Caco-2 (cell line): Measurements from ENCODE around the gene UCMA. TPM values are rescaled to one million over a fixed set of nuclear protein-coding genes. Genes with fewer than 3 reads are reported as not detected.

Experiments
- BruUV-seq: library from RNA; stranded (reverse); fragments of 400-500 nt; replicated peaks from 2 replicates; lab custom pipeline; 2021; lab: Mats Ljungman, UMichigan
- CTCF ChIA-PET: fragments of 300-600 bp; sonication (Branson Sonifier 250); formaldehyde crosslinking; loops from one replicate; lab custom pipeline; 2022; ENCODE audit warnings: antibody characterized with exemption; lab: Charles Lee
- POLR2A ChIA-PET: fragments of 300-600 bp; sonication (Branson Sonifier 250); formaldehyde crosslinking; loops from one replicate; lab custom pipeline; 2022; ENCODE audit warnings: antibody characterized with exemption; lab: Charles Lee
- DNase-seq, 2 experiments: peaks; one replicate each; pipeline versions ENCODE4 v3.0.0 to v3.0.0-alpha.2; 2020 to 2022
- H3K27me3 ChIP-seq: replicated peaks from 2 replicates; pipeline ENCODE4 v1.6.0; 2011; ENCODE audit warnings: low read length; ENCODE audit not compliant: control insufficient read depth, insufficient read depth
- H3K36me3 ChIP-seq: 2 replicates; pipeline ENCODE4 v1.5.1; 2011; ENCODE audit warnings: low read length; ENCODE audit not compliant: control insufficient read depth, insufficient read depth
- H3K4me1 ChIP-seq: fragments of 250-450 bp; sonication (Bioruptor Pico); 2 replicates; pipeline ENCODE4 v1.5.1; 2020; ENCODE audit warnings: mild to moderate bottlenecking
- H3K4me3 ChIP-seq: 2 replicates; pipeline ENCODE4 v1.5.1; 2011; ENCODE audit warnings: low read depth, mild to moderate bottlenecking, control low read depth, low read length
- H3K9me3 ChIP-seq: fragments of 250-450 bp; sonication (Bioruptor Pico); 2 replicates; pipeline ENCODE4 v1.5.1; 2020; ENCODE audit warnings: mild to moderate bottlenecking, moderate library complexity
- H3K27ac Mint-ChIP-seq: one replicate; pipeline ENCODE4 v1.8.0; 2022; ENCODE audit warnings: mixed read lengths; ENCODE audit not compliant: unreplicated experiment
- H3K27me3 Mint-ChIP-seq: one replicate; pipeline ENCODE4 v1.8.0; 2022; ENCODE audit warnings: mixed read lengths; ENCODE audit not compliant: insufficient read depth, unreplicated experiment
- H3K36me3 Mint-ChIP-seq: one replicate; pipeline ENCODE4 v1.8.0; 2022; ENCODE audit warnings: mild to moderate bottlenecking, mixed read lengths; ENCODE audit not compliant: insufficient read depth, unreplicated experiment
- H3K4me1 Mint-ChIP-seq: one replicate; pipeline ENCODE4 v1.8.0; 2022; ENCODE audit warnings: low read depth, mixed read lengths; ENCODE audit not compliant: unreplicated experiment
- H3K4me3 Mint-ChIP-seq: one replicate; pipeline ENCODE4 v1.8.0; 2022; ENCODE audit warnings: mild to moderate bottlenecking, moderate library complexity, mixed read lengths; ENCODE audit not compliant: unreplicated experiment
- H3K9me3 Mint-ChIP-seq: one replicate; pipeline ENCODE4 v1.8.0; 2022; ENCODE audit warnings: mixed read lengths; ENCODE audit not compliant: unreplicated experiment
- CTCF ChIP-seq, 2 experiments: fragments of 200-600 bp in 1 of 2; IDR thresholded peaks; 1 replicate in 1 of 2; 2 replicates in 1 of 2; pipeline versions ENCODE4 v1.5.1 to v1.8.0; 2011 to 2022; ENCODE audit warnings: antibody characterized with exemption in 1 of 2, control low read depth in 1 of 2, inconsistent platforms in 1 of 2, low read depth in 1 of 2, low read length in 1 of 2, mild to moderate bottlenecking in 1 of 2, moderate library complexity in 1 of 2; ENCODE audit not compliant: insufficient read depth in 1 of 2, severe bottlenecking in 1 of 2, unreplicated experiment in 1 of 2
- intact Hi-C: fragments of 100-400 bp; cut with micrococcal nuclease; formaldehyde crosslinking; loops from one replicate; pipeline ENCODE4 v1.10.0; 2022; ENCODE audit not compliant: unreplicated experiment
- total RNA-seq: library from RNA; stranded (reverse); gene quantifications from 2 replicates; pipeline ENCODE4 v1.2.3, GENCODE V29; 2022

The UCMA gene
- total RNA-seq, 1 experiment from 2014 or later = not detected

- H3K36me3 Mint-ChIP-seq = no peaks in the 10 kb centered on the region
- no peaks in the 10 kb centered on the region for H3K36me3 ChIP-seq
- no peak overlapping the region for H3K4me3 Mint-ChIP-seq
- intact Hi-C loops = no loop called here
- H3K4me1 ChIP-seq = no peaks in the 10 kb centered on the region
- no peak for DNase-seq
- H3K4me3 ChIP-seq = no peak overlapping the region
- no peaks in the 10 kb centered on the region for H3K4me1 Mint-ChIP-seq
- ChIA-PET CTCF (interaction anchor here (0.7 kb wide), 1 partner anchor 45 kb away, joined by 6 read pairs; no protein-coding TSS in a partner anchor), POLR2A (no interaction called here)
- no peaks in the 10 kb centered on the region for H3K27me3 Mint-ChIP-seq
- no peak overlapping the region for H3K27ac Mint-ChIP-seq
- H3K9me3 ChIP-seq = no peaks in the 10 kb centered on the region
- no peak for TF ChIP-seq CTCF (IDR thresholded peaks at IDR 0.05; ENCODE audit: insufficient read depth in 1 of 2, low read depth in 1 of 2, low read length in 1 of 2, severe bottlenecking in 1 of 2, unreplicated experiment in 1 of 2)
- no TSS peak for BruUV-seq
- H3K9me3 Mint-ChIP-seq = no peaks in the 10 kb centered on the region
- H3K27me3 ChIP-seq = no peaks in the 10 kb centered on the region
Observed at GRCh38 chr10:13224210-13224995, 9.8 kb downstream of the UCMA start.

GRCh38 chr10:13223241-13223640, 10.9 kb downstream of the UCMA start:
- Histone ChIP-seq H3K4me1 (no peaks in the 10 kb centered on the region), H3K36me3 (no peaks in the 10 kb centered on the region), H3K4me3 (no peak overlapping the region), H3K9me3 (no peaks in the 10 kb centered on the region), H3K27me3 (no peaks in the 10 kb centered on the region)
- BruUV-seq = no TSS peak
- ChIA-PET CTCF (interaction anchor here (0.7 kb wide), 1 partner anchor 136 kb away, joined by 3 read pairs; no protein-coding TSS in a partner anchor), POLR2A (no interaction called here)
- no peak overlapping the region for H3K4me3 Mint-ChIP-seq
- H3K27me3 Mint-ChIP-seq = no peaks in the 10 kb centered on the region
- H3K27ac Mint-ChIP-seq = no peak overlapping the region
- DNase-seq = no peak
- no peaks in the 10 kb centered on the region for H3K9me3 Mint-ChIP-seq
- H3K36me3 Mint-ChIP-seq = no peaks in the 10 kb centered on the region
- no peaks in the 10 kb centered on the region for H3K4me1 Mint-ChIP-seq
- no peak for TF ChIP-seq CTCF (IDR thresholded peaks at IDR 0.05; ENCODE audit: insufficient read depth in 1 of 2, low read depth in 1 of 2, low read length in 1 of 2, severe bottlenecking in 1 of 2, unreplicated experiment in 1 of 2)
- intact Hi-C loops = no loop called here

GRCh38 chr10:13222566-13222965, 11.6 kb downstream of the UCMA start:
- Histone ChIP-seq H3K4me3 (no peak overlapping the region), H3K27me3 (no peaks in the 10 kb centered on the region), H3K4me1 (no peaks in the 10 kb centered on the region), H3K36me3 (no peaks in the 10 kb centered on the region), H3K9me3 (no peaks in the 10 kb centered on the region)
- H3K4me1 Mint-ChIP-seq = no peaks in the 10 kb centered on the region
- ChIA-PET CTCF (no interaction called here), POLR2A (no interaction called here)
- H3K9me3 Mint-ChIP-seq = no peaks in the 10 kb centered on the region
- TF ChIP-seq CTCF (IDR thresholded peaks at IDR 0.05; ENCODE audit: insufficient read depth in 1 of 2, low read depth in 1 of 2, low read length in 1 of 2, severe bottlenecking in 1 of 2, unreplicated experiment in 1 of 2) = no peak
- no peak overlapping the region for H3K4me3 Mint-ChIP-seq
- intact Hi-C loops = no loop called here
- no TSS peak for BruUV-seq
- H3K27me3 Mint-ChIP-seq = no peaks in the 10 kb centered on the region
- H3K27ac Mint-ChIP-seq = no peak overlapping the region
- no peak for DNase-seq
- no peaks in the 10 kb centered on the region for H3K36me3 Mint-ChIP-seq
